ENCODE measurements around the gene IGSF21. TPM values are rescaled to one million over a fixed set of nuclear protein-coding genes. Genes with fewer than 3 reads are reported as not detected.

The IGSF21 gene
- total and polyA plus RNA-seq, 2 donors from 2014 or later = 1.4 to 6.6 TPM

- FAIRE-seq = no peak
- intact Hi-C loops (cut with DNase I) = no loop called here
- no peak for TF ChIP-seq CTCF (IDR thresholded peaks at IDR 0.05; ENCODE audit: borderline replicate concordance, extremely low read depth, insufficient read depth)
Observed at GRCh38 chr1:18241891-18242290, 134.3 kb downstream of the IGSF21 start.

GRCh38 chr1:18243503-18244175 lies 136.0 kb downstream of the IGSF21 start:
- Histone ChIP-seq H3K9ac (ENCODE audit: low read length in 3 of 3) (no peak overlapping the region), H3K27me3 (ENCODE audit: control insufficient read depth, insufficient read depth, low read length) (no peaks in the 10 kb centered on the region), H3K27ac (ENCODE audit: low read depth in 2 of 2, low read length in 2 of 2) (no peak overlapping the region), H3K36me3 (ENCODE audit: control insufficient read depth in 2 of 3, insufficient read depth in 3 of 3, low read length in 3 of 3) (no peaks in the 10 kb centered on the region), H3K4me1 (ENCODE audit: control insufficient read depth in 2 of 3, insufficient read depth in 2 of 3, low read depth in 1 of 3, low read length in 3 of 3) (no peaks in the 10 kb centered on the region), H3K9me3 (ENCODE audit: control insufficient read depth in 2 of 3, insufficient read depth in 1 of 3, low read length in 3 of 3) (no peaks in the 10 kb centered on the region), H3K4me3 (ENCODE audit: low read length in 3 of 3) (no peak overlapping the region)
- intact Hi-C loops (cut with DNase I) = no loop called here
- DNase-seq (peak in 1 of 5 donors; percentile 41), FAIRE-seq (no peak)
- no peak for TF ChIP-seq CTCF (IDR thresholded peaks at IDR 0.05; ENCODE audit: borderline replicate concordance, extremely low read depth, insufficient read depth)

More at GRCh38 chr1:18241891-18242290, 134.3 kb downstream of the IGSF21 start:
- no peak overlapping the region for H3K9ac ChIP-seq (ENCODE audit: low read length in 3 of 3)
- H3K4me3 ChIP-seq (ENCODE audit: low read length in 3 of 3) = no peak overlapping the region
- no peaks in the 10 kb centered on the region for H3K36me3 ChIP-seq (ENCODE audit: control insufficient read depth in 2 of 3, insufficient read depth in 3 of 3, low read length in 3 of 3)
- no peaks in the 10 kb centered on the region for H3K9me3 ChIP-seq (ENCODE audit: control insufficient read depth in 2 of 3, insufficient read depth in 1 of 3, low read length in 3 of 3)
- no peak overlapping the region for H3K27ac ChIP-seq (ENCODE audit: low read depth in 2 of 2, low read length in 2 of 2)
- H3K4me1 ChIP-seq (ENCODE audit: control insufficient read depth in 2 of 3, insufficient read depth in 2 of 3, low read depth in 1 of 3, low read length in 3 of 3) = no peaks in the 10 kb centered on the region
- peak in 3 of 5 donors; percentile 2 to 39 (median 10) for DNase-seq
- no peaks in the 10 kb centered on the region for H3K27me3 ChIP-seq (ENCODE audit: control insufficient read depth, insufficient read depth, low read length)

- DNase-seq = no peak
- no peak for FAIRE-seq
- intact Hi-C loops (cut with DNase I) = no loop called here
Observed at GRCh38 chr1:18244762-18245161, 137.2 kb downstream of the IGSF21 start.

More at GRCh38 chr1:18244762-18245161, 137.2 kb downstream of the IGSF21 start:
- no peak overlapping the region for H3K9ac ChIP-seq (ENCODE audit: low read length in 3 of 3)
- no peaks in the 10 kb centered on the region for H3K4me1 ChIP-seq (ENCODE audit: control insufficient read depth in 2 of 3, insufficient read depth in 2 of 3, low read depth in 1 of 3, low read length in 3 of 3)
- H3K27ac ChIP-seq (ENCODE audit: low read depth in 2 of 2, low read length in 2 of 2) = no peak overlapping the region
- no peaks in the 10 kb centered on the region for H3K9me3 ChIP-seq (ENCODE audit: control insufficient read depth in 2 of 3, insufficient read depth in 1 of 3, low read length in 3 of 3)
- H3K27me3 ChIP-seq (ENCODE audit: control insufficient read depth, insufficient read depth, low read length) = no peaks in the 10 kb centered on the region
- H3K36me3 ChIP-seq (ENCODE audit: control insufficient read depth in 2 of 3, insufficient read depth in 3 of 3, low read length in 3 of 3) = no peaks in the 10 kb centered on the region
- no peak overlapping the region for H3K4me3 ChIP-seq (ENCODE audit: low read length in 3 of 3)
- TF ChIP-seq CTCF (IDR thresholded peaks at IDR 0.05; ENCODE audit: borderline replicate concordance, extremely low read depth, insufficient read depth) = no peak
